Vagina (tissue), 2 donors: ENCODE data around the gene TTLL3.

Experiments used
- POLR2A ChIP-seq, 2 donors: fragments of 450-650 bp; IDR thresholded peaks; one replicate each; pipeline ENCODE4 v1.6.1; 2017; ENCODE audit warnings: antibody characterized with exemption in 2 of 2, mild to moderate bottlenecking in 2 of 2, moderate library complexity in 2 of 2
- TF ChIP-seq, protein P1 (sequence below), 3 experiments: fragments of 450-650 bp in 2 of 3; fragments of 200-600 bp in 1 of 3; sonication (generic) in 1 of 3; IDR thresholded peaks; one replicate each; pipeline ENCODE4 v1.5.1; 2017 to 2019; ENCODE audit warnings: antibody characterized with exemption in 3 of 3, mild to moderate bottlenecking in 2 of 3, moderate library complexity in 2 of 3

DNA sequence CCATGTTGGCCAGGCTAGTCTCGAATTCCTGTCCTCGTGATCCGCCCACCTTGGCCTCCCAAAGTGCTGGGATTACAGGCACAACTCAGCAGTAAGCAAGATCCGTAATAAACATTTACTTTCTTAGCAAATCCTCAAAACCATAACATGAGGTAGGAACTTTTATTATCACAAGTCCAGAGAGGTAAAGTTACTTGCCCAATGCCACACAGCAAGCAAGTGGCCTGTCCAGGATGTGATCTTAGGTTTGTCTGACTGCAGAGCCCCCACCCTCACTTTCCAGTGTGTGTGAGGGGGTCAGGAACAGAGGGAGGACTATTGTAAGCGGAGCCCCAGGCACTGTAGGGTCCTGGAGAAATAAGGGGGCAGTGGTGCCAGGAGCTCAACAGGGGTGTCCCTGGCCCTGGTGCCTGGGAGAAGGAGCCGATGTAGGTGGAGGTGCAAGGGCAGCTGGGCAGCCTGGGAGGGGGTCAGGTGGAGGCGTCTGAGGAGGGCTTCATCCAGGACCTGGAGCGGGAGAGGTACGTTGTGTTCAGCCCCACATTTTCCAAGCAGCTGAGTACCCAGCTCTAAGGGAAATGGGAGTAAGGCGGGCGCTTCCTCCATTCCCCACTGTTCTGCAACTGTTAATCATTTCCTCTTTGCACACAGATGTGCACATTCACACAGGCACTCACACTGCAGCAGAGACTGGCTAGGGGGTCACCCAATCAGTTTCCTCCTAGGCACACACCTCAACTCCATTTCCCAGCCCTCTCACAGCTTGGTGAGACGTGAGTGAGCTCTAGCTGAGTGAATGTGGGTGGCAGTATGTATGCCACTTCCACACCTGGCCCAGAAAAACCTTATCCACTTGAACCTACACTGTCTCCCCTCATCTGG is 27.9 kb downstream of the TTLL3 start:
- TF ChIP-seq, protein P1, sequence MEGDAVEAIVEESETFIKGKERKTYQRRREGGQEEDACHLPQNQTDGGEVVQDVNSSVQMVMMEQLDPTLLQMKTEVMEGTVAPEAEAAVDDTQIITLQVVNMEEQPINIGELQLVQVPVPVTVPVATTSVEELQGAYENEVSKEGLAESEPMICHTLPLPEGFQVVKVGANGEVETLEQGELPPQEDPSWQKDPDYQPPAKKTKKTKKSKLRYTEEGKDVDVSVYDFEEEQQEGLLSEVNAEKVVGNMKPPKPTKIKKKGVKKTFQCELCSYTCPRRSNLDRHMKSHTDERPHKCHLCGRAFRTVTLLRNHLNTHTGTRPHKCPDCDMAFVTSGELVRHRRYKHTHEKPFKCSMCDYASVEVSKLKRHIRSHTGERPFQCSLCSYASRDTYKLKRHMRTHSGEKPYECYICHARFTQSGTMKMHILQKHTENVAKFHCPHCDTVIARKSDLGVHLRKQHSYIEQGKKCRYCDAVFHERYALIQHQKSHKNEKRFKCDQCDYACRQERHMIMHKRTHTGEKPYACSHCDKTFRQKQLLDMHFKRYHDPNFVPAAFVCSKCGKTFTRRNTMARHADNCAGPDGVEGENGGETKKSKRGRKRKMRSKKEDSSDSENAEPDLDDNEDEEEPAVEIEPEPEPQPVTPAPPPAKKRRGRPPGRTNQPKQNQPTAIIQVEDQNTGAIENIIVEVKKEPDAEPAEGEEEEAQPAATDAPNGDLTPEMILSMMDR (IDR thresholded peaks at IDR 0.05): no peak
- TF ChIP-seq POLR2A (IDR thresholded peaks at IDR 0.05): no peak
